Muscle layer of colon (tissue), 2 donors: ENCODE data around the gene DOCK7.

Source experiments
- H3K27ac ChIP-seq: one replicate; pipeline ENCODE4 v1.7.0; 2013; ENCODE audit warnings: low read depth, mild to moderate bottlenecking, low read length, moderate library complexity
- H3K27me3 ChIP-seq, 2 donors: one replicate each; pipeline ENCODE4 v1.7.0; 2013; ENCODE audit warnings: low read length in 2 of 2, mild to moderate bottlenecking in 2 of 2; ENCODE audit not compliant: insufficient read depth in 2 of 2, control insufficient read depth in 1 of 2
- H3K36me3 ChIP-seq: one replicate; pipeline ENCODE4 v1.7.0; 2013; ENCODE audit warnings: mild to moderate bottlenecking, low read length; ENCODE audit not compliant: insufficient read depth
- H3K4me1 ChIP-seq: one replicate; pipeline ENCODE4 v1.7.0; 2013; ENCODE audit warnings: mild to moderate bottlenecking, low read length; ENCODE audit not compliant: insufficient read depth
- H3K4me3 ChIP-seq, 2 donors: one replicate each; pipeline ENCODE4 v1.7.0; 2013; ENCODE audit warnings: low read length in 2 of 2, low read depth in 1 of 2, mild to moderate bottlenecking in 1 of 2, moderate library complexity in 1 of 2
- H3K9ac ChIP-seq: one replicate; pipeline ENCODE4 v1.7.0; 2013; ENCODE audit warnings: low read length
- H3K9me3 ChIP-seq: one replicate; pipeline ENCODE4 v1.7.0; 2013; ENCODE audit warnings: mild to moderate bottlenecking, low read length
- donor health status: abdominal sarcoma.
- donor health status: Adenocarcinoma of cecum.

Gene DOCK7, protein sequence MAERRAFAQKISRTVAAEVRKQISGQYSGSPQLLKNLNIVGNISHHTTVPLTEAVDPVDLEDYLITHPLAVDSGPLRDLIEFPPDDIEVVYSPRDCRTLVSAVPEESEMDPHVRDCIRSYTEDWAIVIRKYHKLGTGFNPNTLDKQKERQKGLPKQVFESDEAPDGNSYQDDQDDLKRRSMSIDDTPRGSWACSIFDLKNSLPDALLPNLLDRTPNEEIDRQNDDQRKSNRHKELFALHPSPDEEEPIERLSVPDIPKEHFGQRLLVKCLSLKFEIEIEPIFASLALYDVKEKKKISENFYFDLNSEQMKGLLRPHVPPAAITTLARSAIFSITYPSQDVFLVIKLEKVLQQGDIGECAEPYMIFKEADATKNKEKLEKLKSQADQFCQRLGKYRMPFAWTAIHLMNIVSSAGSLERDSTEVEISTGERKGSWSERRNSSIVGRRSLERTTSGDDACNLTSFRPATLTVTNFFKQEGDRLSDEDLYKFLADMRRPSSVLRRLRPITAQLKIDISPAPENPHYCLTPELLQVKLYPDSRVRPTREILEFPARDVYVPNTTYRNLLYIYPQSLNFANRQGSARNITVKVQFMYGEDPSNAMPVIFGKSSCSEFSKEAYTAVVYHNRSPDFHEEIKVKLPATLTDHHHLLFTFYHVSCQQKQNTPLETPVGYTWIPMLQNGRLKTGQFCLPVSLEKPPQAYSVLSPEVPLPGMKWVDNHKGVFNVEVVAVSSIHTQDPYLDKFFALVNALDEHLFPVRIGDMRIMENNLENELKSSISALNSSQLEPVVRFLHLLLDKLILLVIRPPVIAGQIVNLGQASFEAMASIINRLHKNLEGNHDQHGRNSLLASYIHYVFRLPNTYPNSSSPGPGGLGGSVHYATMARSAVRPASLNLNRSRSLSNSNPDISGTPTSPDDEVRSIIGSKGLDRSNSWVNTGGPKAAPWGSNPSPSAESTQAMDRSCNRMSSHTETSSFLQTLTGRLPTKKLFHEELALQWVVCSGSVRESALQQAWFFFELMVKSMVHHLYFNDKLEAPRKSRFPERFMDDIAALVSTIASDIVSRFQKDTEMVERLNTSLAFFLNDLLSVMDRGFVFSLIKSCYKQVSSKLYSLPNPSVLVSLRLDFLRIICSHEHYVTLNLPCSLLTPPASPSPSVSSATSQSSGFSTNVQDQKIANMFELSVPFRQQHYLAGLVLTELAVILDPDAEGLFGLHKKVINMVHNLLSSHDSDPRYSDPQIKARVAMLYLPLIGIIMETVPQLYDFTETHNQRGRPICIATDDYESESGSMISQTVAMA (N-terminal part only)

DNA sequence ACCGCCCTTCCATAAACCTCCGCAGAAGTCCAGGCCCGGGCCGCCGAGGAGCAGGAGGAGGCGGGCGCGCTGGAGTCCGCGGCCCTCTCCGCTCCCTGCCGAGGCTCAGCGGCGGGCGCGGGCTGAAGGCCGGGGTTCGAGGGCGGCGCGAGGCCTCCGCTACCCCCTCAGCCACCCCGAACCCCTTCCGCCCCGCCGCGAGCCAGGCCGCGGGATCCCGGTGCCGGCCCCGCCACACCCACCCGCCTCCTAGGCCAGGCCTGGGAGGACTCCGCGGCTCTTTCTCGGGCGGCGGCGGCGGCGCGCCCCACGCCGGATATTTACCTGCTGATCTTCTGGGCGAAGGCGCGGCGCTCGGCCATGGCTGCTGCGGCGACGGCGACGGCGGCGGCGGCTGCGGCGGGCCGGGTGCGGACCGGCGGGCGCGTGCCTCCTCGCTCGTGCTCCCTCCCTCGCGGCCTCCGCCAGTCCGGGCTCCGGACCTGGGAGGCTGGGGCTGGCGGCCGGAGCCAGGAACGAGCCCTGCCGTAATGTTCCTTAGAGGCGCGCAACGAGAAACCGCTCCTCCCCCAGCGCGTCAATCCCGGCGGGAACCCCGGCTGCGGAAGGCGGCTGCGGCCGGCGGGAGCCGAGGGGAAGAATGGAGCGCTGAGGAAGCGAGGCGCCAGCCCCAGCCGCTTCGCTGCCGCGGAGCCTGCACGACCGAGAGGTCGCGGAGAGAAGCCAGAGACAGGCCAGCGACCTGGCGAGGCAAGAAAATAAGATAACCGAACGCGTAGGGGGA lies at the start of gene DOCK7:
TSS of gene DOCK7 (minus strand) at position 484 of the 784 bp plus-strand sequence. CDS start at position 362, 122 bp downstream.
- Histone ChIP-seq H3K27ac (peak within 1 kb of the TSS; percentile 65), H3K4me3 (peak within 1 kb of the TSS; percentile 68 to 80), H3K4me1 (peaks cover 37% of the 10 kb centered on the region), H3K27me3 (no peaks in the 10 kb centered on the region), H3K9ac (peak within 1 kb of the TSS; percentile 46), H3K9me3 (no peaks in the 10 kb centered on the region), H3K36me3 (no peaks in the 10 kb centered on the region)

GRCh38 chr1:62735491-62736171 lies 47.4 kb upstream of the DOCK7 start:
- H3K36me3 ChIP-seq: no peaks in the 10 kb centered on the region
- H3K9ac ChIP-seq: no peak overlapping the region
- H3K4me1 ChIP-seq: no peaks in the 10 kb centered on the region
- H3K4me3 ChIP-seq: no peak overlapping the region
- no peaks in the 10 kb centered on the region for H3K27me3 ChIP-seq
- H3K9me3 ChIP-seq: no peaks in the 10 kb centered on the region
- no peak overlapping the region for H3K27ac ChIP-seq

DNA sequence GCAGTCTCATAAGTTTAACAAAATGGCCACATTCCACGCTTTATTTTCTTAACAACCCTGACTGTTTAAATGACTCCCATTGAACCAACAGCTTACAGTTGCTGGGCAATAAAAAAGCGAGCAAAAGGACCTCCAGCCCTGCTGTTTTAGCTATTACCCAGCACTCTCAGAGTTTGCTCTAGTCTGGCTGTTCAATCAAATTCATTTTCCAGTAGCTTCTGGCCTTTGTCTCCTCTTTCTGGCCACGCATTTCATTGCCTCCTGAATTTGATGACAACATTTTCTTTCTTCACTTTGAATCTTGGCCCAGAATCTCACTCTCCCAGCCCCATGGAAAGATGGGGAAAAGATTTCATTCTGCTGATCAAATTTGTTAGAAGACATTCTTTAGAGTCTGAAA lies 44.1 kb upstream of the DOCK7 start:
- no peak overlapping the region for H3K9ac ChIP-seq
- H3K4me3 ChIP-seq: no peak overlapping the region
- no peak overlapping the region for H3K27ac ChIP-seq
- H3K4me1 ChIP-seq: peaks cover 3% of the 10 kb centered on the region
- H3K36me3 ChIP-seq: no peaks in the 10 kb centered on the region
- no peaks in the 10 kb centered on the region for H3K27me3 ChIP-seq
- no peaks in the 10 kb centered on the region for H3K9me3 ChIP-seq

DNA sequence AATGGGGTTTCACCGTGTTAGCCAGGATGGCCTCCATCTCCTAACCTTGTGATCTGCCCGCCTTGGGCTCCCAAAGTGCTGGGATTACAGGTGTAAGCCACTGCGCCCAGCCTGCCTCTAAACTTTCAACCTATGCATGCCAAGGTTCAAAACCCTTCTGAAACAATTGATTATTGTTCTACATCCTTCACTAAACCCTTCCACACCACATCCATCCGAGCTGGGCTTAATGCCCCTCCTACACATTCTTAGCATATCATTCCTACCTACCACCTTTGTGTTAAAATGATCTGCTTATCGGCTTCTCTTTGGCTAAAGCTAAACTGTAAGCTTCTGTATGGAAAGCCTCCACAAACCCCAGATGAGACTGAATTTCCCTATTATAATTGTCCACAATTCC lies 40.8 kb upstream of the DOCK7 start:
- no peak overlapping the region for H3K4me3 ChIP-seq
- H3K36me3 ChIP-seq: no peaks in the 10 kb centered on the region
- no peaks in the 10 kb centered on the region for H3K9me3 ChIP-seq
- H3K27ac ChIP-seq: no peak overlapping the region
- H3K27me3 ChIP-seq: no peaks in the 10 kb centered on the region
- peaks cover 18% of the 10 kb centered on the region for H3K4me1 ChIP-seq
- no peak overlapping the region for H3K9ac ChIP-seq

GRCh38 chr1:62727656-62728407 lies 39.6 kb upstream of the DOCK7 start:
- Histone ChIP-seq H3K4me3 (no peak overlapping the region), H3K4me1 (peaks cover 18% of the 10 kb centered on the region), H3K9ac (no peak overlapping the region), H3K36me3 (no peaks in the 10 kb centered on the region), H3K9me3 (no peaks in the 10 kb centered on the region), H3K27ac (no peak overlapping the region), H3K27me3 (no peaks in the 10 kb centered on the region)

DNA sequence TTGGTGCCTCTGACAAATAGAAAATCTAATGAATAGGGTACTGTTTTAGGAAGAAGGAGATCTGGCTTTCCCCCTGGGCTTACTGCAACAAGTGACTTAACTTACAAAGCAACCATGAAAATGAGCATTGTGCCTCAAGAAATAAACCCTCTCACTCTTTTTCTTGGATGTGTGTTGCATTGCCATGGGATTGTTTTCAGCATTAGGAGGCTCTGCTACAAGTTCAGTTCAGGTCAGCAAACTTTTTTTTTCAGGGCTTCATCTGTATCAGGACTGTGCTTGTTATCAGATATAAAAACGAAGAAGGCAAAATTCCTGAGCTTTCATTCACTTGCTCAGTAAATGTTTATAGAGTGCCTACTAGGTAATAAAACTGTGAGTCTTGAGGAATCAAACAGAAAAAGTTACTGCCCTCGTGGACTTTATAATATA lies 37.8 kb upstream of the DOCK7 start:
- Histone ChIP-seq H3K36me3 (no peaks in the 10 kb centered on the region), H3K27ac (no peak overlapping the region), H3K9me3 (no peaks in the 10 kb centered on the region), H3K9ac (no peak overlapping the region), H3K27me3 (no peaks in the 10 kb centered on the region), H3K4me1 (peaks cover 18% of the 10 kb centered on the region), H3K4me3 (no peak overlapping the region)

DNA sequence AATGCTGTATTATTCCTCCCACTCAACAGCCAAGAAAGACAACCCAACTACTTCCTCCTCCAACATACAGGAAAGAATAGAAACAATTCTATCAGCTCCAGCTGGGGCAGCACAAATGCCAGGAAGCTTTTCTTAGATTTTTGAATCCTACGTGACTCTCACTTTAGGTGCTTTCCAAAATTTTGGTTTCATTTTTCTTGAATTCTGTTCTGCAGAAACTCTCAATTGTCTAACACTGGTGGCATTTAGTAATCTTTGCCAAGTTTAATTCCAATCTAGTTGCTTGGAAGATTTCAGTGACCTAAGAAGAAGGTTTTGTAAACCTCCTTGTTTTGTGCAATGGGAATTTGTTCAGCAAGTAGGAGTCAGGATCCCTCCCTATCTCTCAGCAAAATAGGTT lies 37.1 kb upstream of the DOCK7 start:
- Histone ChIP-seq H3K9ac (no peak overlapping the region), H3K4me3 (no peak overlapping the region), H3K4me1 (peaks cover 18% of the 10 kb centered on the region), H3K27me3 (no peaks in the 10 kb centered on the region), H3K36me3 (no peaks in the 10 kb centered on the region), H3K27ac (no peak overlapping the region), H3K9me3 (no peaks in the 10 kb centered on the region)

DNA sequence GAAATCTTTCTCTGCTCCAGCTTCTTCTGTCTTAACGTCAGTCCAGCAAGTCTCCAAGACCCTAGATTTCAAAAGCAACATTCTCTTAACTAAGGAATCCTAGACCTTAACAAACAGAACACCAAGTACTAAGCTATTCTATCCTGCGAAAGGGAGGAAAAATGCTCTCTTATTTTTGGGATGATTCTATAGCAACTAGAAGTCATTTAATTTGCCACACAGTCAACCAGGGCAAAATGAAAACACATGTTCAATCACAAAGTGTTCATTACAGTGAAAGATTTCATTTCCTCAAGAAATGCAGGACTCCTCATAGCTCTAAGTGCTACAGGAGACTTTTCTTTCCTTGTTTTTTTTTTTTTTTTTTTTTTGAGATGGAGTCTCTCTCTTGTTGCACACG lies 36.2 kb upstream of the DOCK7 start:
- Histone ChIP-seq H3K9me3 (no peaks in the 10 kb centered on the region), H3K27ac (no peak overlapping the region), H3K4me1 (peaks cover 18% of the 10 kb centered on the region), H3K4me3 (no peak overlapping the region), H3K27me3 (no peaks in the 10 kb centered on the region), H3K9ac (no peak overlapping the region), H3K36me3 (no peaks in the 10 kb centered on the region)

DNA sequence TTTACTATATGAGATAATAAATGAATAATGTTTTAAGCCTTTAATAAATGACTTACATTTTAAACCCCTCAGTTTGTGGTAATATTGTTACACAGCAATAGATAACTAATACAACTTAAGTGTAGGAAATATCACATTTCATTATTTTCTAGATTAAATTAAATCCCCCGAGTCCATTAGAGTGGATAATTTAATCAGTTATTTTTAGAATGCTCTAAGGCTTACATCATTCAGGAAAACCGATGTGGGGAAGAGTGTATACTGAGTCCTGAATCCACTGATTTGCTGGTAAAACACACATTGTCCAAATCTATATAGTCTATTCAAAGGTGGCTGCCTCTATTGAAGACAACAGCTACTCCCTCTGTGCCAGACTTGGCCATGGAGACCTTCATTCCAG lies 35.7 kb upstream of the DOCK7 start:
- H3K9me3 ChIP-seq: no peaks in the 10 kb centered on the region
- peaks cover 18% of the 10 kb centered on the region for H3K4me1 ChIP-seq
- H3K9ac ChIP-seq: no peak overlapping the region
- H3K27me3 ChIP-seq: no peaks in the 10 kb centered on the region
- no peak overlapping the region for H3K4me3 ChIP-seq
- no peak overlapping the region for H3K27ac ChIP-seq
- no peaks in the 10 kb centered on the region for H3K36me3 ChIP-seq

GRCh38 chr1:62722796-62723195 lies 34.6 kb upstream of the DOCK7 start:
- peaks cover 18% of the 10 kb centered on the region for H3K4me1 ChIP-seq
- no peaks in the 10 kb centered on the region for H3K27me3 ChIP-seq
- H3K4me3 ChIP-seq: no peak overlapping the region
- no peak overlapping the region for H3K27ac ChIP-seq
- no peaks in the 10 kb centered on the region for H3K36me3 ChIP-seq
- H3K9ac ChIP-seq: no peak overlapping the region
- no peaks in the 10 kb centered on the region for H3K9me3 ChIP-seq
